GM18951 (cell line): Measurements from ENCODE around the gene ZNF292.

Source experiments
- POLR2A ChIP-seq: IDR thresholded peaks from 4 replicates; pipeline ENCODE4 v1.6.1; 2011; ENCODE audit warnings: mild to moderate bottlenecking; ENCODE audit not compliant: insufficient read length, insufficient read depth; ENCODE audit errors: extremely low read depth
- in situ Hi-C: fragments of 300-500 bp; cut with MboI; formaldehyde crosslinking; loops from one replicate; pipeline ENCODE4 v1.12.0; 2022; ENCODE audit warnings: low sequenced_read_pairs, mixed read lengths, inconsistent platforms; ENCODE audit not compliant: unreplicated experiment

The ZNF292 gene

DNA sequence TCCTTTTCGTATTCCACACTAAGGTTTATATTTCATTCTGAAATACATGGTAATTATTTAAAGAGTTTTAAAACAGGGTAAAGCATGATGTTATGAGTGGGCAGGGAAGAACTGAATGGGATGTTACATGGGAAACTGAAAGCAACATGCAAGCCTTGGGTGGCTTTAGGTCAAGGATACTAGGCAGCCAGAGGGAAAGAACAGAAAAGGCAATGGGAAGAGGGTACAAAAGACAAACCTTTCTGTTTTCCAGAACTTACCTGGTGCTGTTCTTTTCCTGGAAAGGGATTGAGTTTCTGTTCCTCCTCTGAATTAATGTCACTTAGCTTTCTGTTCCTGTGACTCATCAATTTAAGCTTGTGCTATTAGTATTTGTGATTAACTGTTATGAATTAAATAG, 95.9 kb downstream of the ZNF292 start:
- no peak for TF ChIP-seq POLR2A
- in situ Hi-C loops = no loop called here

DNA sequence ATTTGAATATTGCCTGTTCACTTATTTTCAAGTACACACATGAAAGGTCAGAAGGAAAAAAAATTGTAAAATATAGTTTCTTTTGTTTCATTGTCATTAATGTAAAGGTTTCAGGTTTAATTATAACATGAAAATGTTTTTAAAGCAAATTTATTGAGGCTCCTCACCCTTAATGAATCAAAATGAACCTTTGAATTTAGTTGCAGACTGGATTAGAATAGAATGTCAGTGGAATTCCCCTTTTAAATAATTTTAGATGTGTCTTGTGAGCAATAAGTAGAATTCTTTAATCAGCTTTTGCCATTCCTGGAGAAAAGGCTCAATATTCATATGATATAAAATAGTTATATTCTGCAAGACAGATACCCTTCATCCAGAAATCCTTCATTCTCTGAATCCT, 96.4 kb downstream of the ZNF292 start:
- TF ChIP-seq POLR2A = no peak
- in situ Hi-C loops = no loop called here

DNA sequence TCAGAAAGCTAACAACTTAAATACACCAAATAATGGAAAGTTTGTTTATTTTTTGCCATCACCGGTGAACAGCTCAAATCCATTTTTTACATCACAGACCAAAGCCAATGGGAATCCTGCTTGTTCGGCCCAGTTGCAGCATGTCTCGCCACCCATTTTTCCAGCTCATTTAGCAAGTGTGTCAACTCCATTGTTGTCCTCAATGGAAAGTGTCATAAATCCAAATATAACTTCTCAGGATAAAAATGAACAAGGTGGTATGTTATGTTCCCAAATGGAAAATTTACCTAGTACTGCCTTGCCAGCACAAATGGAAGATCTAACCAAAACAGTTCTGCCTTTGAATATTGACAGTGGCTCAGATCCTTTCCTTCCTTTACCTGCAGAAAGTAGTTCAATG, 101.7 kb downstream of the ZNF292 start:
- no peak for TF ChIP-seq POLR2A
- in situ Hi-C loops = no loop called here

DNA sequence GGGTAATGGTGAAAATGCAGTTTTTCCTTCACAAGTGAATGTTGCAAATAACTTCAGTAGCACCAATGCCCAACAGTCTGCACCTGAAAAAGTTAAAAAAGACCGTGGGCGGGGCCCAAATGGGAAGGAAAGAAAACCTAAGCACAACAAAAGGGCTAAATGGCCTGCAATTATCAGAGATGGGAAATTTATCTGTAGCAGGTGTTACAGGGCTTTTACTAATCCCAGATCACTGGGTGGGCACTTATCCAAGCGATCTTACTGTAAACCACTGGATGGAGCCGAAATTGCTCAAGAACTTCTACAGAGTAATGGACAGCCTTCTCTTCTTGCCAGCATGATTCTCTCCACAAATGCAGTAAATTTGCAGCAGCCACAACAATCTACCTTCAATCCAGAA, 102.2 kb downstream of the ZNF292 start:
- no peak for TF ChIP-seq POLR2A
- in situ Hi-C loops = no loop called here

DNA sequence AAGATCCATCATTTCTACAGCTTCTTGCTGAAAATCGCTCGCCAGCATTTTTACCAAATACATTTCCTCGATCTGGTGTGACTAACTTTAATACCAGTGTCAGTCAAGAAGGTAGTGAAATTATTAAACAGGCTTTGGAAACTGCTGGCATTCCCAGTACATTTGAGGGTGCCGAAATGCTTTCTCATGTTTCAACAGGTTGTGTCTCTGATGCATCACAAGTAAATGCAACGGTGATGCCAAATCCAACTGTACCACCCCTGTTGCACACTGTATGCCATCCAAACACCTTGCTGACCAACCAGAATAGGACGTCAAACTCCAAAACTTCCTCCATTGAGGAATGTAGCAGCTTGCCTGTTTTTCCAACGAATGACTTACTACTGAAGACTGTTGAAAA, 102.6 kb downstream of the ZNF292 start:
- in situ Hi-C loops = no loop called here
- TF ChIP-seq POLR2A = no peak

DNA sequence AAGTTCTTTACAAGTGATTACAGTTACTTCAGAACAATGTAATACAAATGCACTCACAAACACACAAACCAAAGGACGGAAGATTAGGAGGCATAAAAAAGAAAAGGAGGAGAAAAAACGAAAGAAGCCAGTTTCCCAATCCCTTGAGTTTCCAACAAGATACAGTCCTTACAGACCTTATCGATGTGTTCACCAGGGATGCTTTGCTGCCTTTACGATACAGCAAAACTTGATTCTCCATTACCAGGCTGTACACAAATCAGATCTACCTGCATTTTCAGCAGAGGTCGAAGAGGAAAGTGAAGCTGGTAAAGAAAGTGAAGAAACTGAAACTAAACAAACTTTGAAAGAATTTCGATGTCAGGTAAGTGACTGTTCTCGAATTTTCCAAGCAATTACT, 104.4 kb downstream of the ZNF292 start:
- in situ Hi-C loops = no loop called here

DNA sequence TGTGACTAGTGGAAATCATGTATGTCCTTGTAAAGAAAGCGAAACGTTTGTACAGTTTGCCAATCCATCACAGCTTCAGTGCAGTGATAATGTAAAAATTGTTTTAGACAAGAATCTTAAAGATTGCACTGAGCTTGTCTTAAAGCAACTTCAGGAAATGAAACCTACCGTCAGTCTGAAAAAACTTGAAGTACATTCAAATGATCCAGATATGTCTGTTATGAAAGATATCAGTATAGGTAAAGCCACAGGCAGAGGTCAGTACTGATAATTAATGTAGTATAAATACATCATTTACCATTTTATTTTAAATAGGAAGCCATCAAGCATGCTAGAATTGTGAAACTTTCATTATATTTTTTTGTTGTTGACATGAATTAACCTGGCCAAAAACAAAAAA, 106.2 kb downstream of the ZNF292 start:
- TF ChIP-seq POLR2A = no peak
- in situ Hi-C loops = no loop called here

More for the DNA sequence above, 104.4 kb downstream of the ZNF292 start:
- no peak for TF ChIP-seq POLR2A

DNA sequence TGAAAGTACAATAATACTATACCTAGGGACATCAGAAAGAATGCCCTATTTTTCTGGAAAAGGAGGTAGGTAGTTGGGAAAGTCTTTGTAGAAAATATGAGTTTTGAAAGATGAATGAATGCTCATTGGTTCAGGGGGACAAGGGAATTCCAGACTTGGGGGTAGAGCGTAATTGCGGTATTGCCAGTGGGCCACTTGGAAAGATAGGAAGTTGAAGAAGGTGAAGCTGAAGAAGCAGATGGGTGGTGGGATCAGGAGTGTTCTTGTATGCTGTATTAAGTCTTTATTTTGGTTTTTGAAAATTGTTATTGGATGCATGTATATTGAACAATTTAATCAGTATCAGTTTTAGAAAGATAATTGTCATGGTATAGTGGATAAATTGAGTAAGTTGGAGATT, 109.1 kb downstream of the ZNF292 start:
- TF ChIP-seq POLR2A = no peak
- in situ Hi-C loops = no loop called here

DNA sequence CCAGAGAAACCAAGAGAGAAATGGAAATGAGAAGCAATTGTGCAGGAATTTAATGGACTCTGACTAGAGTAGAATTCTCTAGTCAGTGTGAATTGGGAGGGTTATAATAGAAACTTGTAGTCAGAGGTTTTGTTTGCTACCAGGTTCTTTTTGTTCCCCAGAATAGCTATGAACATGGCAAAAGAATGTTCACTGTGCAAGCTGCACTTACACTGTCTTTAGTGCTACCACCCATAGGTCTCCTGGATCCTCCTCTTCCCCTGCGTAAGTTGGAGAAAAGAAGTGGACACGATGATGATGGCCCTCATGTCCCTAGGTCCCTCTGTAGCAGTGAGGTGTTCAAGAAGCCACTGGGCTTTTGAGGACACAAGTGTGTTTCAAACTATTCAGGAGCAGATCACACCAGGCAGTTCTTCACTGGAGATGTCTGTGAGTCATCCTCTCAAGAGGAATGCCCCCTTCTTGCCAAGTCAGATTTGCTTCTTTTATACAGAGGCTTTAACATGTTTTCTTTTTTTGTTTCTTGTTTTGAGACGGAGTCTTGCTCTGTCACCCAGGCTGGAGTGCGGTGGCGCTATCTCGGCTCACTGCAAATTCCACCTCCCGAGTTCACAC, 119.4 kb downstream of the ZNF292 start:
- in situ Hi-C loops = no loop called here
- no peak for TF ChIP-seq POLR2A

DNA sequence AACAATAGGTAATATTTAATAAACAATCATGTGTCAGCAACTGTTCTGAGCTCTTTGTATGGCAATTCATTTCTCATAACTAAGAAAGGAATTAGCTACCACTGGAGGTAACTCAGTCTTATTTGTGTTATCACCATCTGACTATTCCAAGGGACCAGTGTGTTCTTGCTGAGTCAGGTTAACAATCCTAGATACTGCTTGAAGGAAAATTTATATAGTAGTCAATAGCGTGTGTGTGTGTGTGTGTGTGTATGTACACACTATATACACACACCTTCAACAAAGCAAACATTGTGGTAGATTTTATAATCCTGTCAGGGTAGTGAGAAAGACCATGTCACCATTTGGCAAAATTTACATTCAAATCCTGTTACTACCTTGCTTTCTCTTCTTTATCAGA, 121.3 kb downstream of the ZNF292 start:
- in situ Hi-C loops = no loop called here

DNA sequence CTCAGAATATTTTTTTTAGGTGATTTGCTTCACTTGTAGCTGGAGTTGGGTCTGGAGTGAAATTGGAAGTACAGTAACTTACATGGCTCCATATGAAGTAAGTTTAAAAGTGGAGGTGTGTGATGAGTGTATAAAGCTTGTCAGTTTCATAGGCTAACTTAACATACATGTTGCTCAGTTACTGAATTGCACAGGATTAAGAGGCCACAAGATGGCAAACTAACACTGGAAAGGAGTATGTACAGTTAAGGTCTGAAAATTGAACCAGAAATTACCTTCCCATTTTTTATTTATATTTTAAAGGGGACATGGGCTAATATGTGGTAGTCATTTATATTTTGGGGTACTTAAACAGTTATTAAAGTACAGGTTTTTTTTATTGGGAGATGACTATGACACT, 121.8 kb downstream of the ZNF292 start:
- TF ChIP-seq POLR2A = no peak
- in situ Hi-C loops = no loop called here

More for the DNA sequence above, 121.3 kb downstream of the ZNF292 start:
- TF ChIP-seq POLR2A = no peak

DNA sequence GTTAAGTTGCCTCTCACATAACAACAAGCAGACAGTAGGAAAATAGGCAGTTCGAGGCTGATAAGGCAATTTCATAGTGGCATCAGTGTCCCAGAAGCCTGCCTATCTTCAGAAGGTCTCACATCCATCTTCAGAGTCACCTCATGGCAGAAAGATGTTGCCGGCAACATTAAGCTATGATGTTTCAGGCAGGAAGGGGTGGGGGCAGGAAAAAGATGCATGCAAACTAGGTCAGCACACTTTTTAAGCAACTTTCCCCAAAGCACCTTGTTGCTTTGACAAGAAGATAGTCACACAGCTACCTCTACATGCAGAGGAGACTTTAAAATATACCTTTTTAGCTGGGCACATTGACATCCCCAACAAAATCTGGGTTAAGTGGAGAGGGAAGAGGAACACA, 123.8 kb downstream of the ZNF292 start:
- in situ Hi-C loops = no loop called here
- no peak for TF ChIP-seq POLR2A

DNA sequence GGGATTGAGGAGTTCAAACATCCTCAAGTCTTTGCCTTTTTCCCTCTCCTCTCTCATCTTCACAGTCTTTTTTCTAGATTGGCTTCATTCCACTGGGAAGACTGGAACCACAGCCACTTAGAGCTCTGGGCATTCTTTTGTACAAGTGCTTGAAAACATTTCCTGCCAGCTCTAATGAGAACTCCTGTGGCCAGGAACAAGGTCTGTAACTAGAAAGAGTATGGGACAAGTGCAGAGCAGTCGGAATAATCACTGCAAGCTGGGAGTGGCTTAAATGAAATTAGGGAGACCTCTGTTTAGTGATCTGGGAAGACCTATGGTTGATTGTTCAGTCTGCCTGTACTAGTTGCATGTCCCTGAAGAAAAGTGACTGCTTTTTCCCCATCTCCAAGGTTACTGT, 126.1 kb downstream of the ZNF292 start:
- in situ Hi-C loops = no loop called here
- no peak for TF ChIP-seq POLR2A

DNA sequence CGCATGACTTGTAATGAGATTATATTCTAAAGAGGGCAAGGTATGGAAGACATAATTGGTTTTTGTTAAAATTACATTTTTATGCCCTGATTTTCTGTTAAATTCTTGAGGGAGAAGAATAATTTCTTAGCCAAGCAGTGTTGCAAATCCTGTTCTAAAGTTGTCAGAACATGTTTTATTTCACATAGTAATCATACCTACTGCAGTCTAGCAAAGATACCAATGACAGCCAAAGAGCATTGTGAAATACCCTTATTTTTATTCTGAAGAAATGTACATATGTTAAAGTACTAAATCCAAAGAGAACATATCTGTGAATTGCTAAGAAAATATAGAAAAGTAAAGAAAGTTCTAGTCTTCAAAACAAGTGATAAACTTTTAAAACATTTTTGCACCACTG, 127.4 kb downstream of the ZNF292 start:
- in situ Hi-C loops = no loop called here
- no peak for TF ChIP-seq POLR2A

DNA sequence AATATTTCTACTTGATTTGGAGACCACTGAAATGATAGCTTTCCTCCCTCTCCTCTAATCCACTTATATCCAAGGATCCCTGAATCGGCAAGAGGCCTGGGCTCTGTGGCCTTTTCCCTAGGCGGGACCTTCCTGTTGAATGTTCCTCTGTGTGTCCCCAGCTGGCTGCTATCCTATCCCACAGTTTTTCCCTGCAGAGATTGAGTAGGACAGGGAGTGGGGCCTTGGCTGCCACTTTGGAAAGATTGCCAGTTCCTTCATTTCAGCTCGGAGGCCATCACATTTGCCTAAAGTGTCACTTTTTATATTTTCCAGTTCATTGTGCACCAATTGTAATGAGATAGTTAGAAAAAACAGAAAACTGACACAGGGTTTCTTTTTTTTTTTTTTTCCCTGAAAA, 128.1 kb downstream of the ZNF292 start:
- in situ Hi-C loops = no loop called here

More for the DNA sequence above, 128.1 kb downstream of the ZNF292 start:
- TF ChIP-seq POLR2A = no peak
